ENCODE measurements around the gene ARL5C. TPM values are rescaled to one million over a fixed set of nuclear protein-coding genes. Genes with fewer than 3 reads are reported as not detected.

Gene ARL5C
- polyA plus RNA-seq, 1 donor (not counting 4 experiments of a cell fraction or from before 2014, with no cell fraction given), result not detected

DNA sequence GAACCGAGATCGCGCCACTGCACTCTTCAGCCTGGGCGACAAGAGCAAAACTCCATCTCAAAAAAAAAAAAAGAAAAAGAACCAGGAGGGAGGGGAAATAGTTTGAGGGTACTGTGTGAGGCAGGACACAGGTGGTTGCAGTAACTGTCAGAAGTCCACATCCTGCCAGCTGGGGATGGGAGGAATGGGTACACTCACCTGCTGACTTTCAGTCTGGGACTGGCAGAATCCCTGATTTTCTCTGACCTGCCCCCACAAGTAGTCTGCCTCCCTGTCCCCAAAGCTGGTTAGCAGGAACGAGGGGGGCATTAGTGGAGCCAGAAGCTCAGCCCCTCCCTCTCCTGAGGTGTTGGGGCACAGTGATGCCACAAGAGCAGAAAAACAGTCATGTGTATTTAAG, 7.1 kb upstream of the ARL5C start:
- Histone ChIP-seq H3K4me3 (ENCODE audit: control insufficient read depth in 2 of 3, extremely low read depth in 1 of 3, insufficient read depth in 2 of 3, low read depth in 1 of 3, low read length in 3 of 3) (no peak overlapping the region), H3K36me3 (ENCODE audit: control insufficient read depth in 2 of 2, extremely low read depth in 1 of 2, insufficient read depth in 2 of 2, low read length in 2 of 2) (peaks cover 14 to 18% of the 10 kb centered on the region in 2 experiments), H3K27ac (ENCODE audit: control insufficient read depth, insufficient read depth, low read length) (no peak overlapping the region), H3K9ac (ENCODE audit: control insufficient read depth, extremely low read depth, insufficient read depth, low read length) (no peak overlapping the region), H3K27me3 (ENCODE audit: control insufficient read depth, extremely low read depth, insufficient read depth, low read length) (peaks cover 3% of the 10 kb centered on the region), H3K4me1 (ENCODE audit: control insufficient read depth, extremely low read depth, insufficient read depth, low read length) (no peaks in the 10 kb centered on the region), H3K9me3 (ENCODE audit: control insufficient read depth, low read depth, low read length) (no peaks in the 10 kb centered on the region), H3K9me1 (ENCODE audit: control insufficient read depth, extremely low read depth, insufficient read depth, low read length) (no peaks in the 10 kb centered on the region), H3K79me2 (ENCODE audit: control insufficient read depth, insufficient read depth, low read length) (no peaks in the 10 kb centered on the region), H3K4me2 (ENCODE audit: control insufficient read depth, extremely low read depth, insufficient read depth, low read depth, low read length) (no peak overlapping the region), H2AFZ (ENCODE audit: control insufficient read depth, low read length) (no peak overlapping the region), H4K20me1 (ENCODE audit: control insufficient read depth, extremely low read depth, insufficient read depth, low read length) (peaks cover 3% of the 10 kb centered on the region)
- DNase-seq (ENCODE audit: low read depth, low spot score), result no peak
- FAIRE-seq, result no peak
- dilution Hi-C loops (cut with MboI; ENCODE audit: extremely low pct_ligation_motif_present, low sequenced_read_pairs), result no loop called here
- TF ChIP-seq CTCF (optimal IDR thresholded peaks at IDR 0.05 in 1 of 3, IDR thresholded peaks at IDR 0.05 in 1 of 3, conservative IDR thresholded peaks at IDR 0.05 in 1 of 3; ENCODE audit: extremely low read depth in 1 of 3, insufficient read depth in 2 of 3, low read length in 3 of 3), result no peak
- TF ChIP-seq EZH2 (IDR thresholded peaks at IDR 0.05; ENCODE audit: low read length), result no peak

- Histone ChIP-seq H3K79me2 (ENCODE audit: control insufficient read depth, insufficient read depth, low read length) (no peaks in the 10 kb centered on the region), H3K27me3 (ENCODE audit: control insufficient read depth, extremely low read depth, insufficient read depth, low read length) (peaks cover 3% of the 10 kb centered on the region), H4K20me1 (ENCODE audit: control insufficient read depth, extremely low read depth, insufficient read depth, low read length) (peaks cover 3% of the 10 kb centered on the region), H3K9me3 (ENCODE audit: control insufficient read depth, low read depth, low read length) (no peaks in the 10 kb centered on the region), H3K36me3 (ENCODE audit: control insufficient read depth in 2 of 2, extremely low read depth in 1 of 2, insufficient read depth in 2 of 2, low read length in 2 of 2) (peaks cover 4 to 10% of the 10 kb centered on the region in 2 experiments), H3K4me1 (ENCODE audit: control insufficient read depth, extremely low read depth, insufficient read depth, low read length) (peaks cover 1% of the 10 kb centered on the region), H3K9ac (ENCODE audit: control insufficient read depth, extremely low read depth, insufficient read depth, low read length) (no peak overlapping the region), H3K27ac (ENCODE audit: control insufficient read depth, insufficient read depth, low read length) (no peak overlapping the region), H3K4me3 (ENCODE audit: control insufficient read depth in 2 of 3, extremely low read depth in 1 of 3, insufficient read depth in 2 of 3, low read depth in 1 of 3, low read length in 3 of 3) (no peak overlapping the region), H2AFZ (ENCODE audit: control insufficient read depth, low read length) (no peak overlapping the region), H3K9me1 (ENCODE audit: control insufficient read depth, extremely low read depth, insufficient read depth, low read length) (no peaks in the 10 kb centered on the region), H3K4me2 (ENCODE audit: control insufficient read depth, extremely low read depth, insufficient read depth, low read depth, low read length) (no peak overlapping the region)
- TF ChIP-seq EZH2 (IDR thresholded peaks at IDR 0.05; ENCODE audit: low read length), result no peak
- no peak for TF ChIP-seq CTCF (optimal IDR thresholded peaks at IDR 0.05 in 1 of 3, IDR thresholded peaks at IDR 0.05 in 1 of 3, conservative IDR thresholded peaks at IDR 0.05 in 1 of 3; ENCODE audit: extremely low read depth in 1 of 3, insufficient read depth in 2 of 3, low read length in 3 of 3)
- dilution Hi-C loops (cut with MboI; ENCODE audit: extremely low pct_ligation_motif_present, low sequenced_read_pairs), result no loop called here
- DNase-seq (ENCODE audit: low read depth, low spot score) (no peak), FAIRE-seq (no peak)
Measured at GRCh38 chr17:39171933-39172332, 6.0 kb upstream of the ARL5C start.
